Measurements from ENCODE around the gene MYH14. TPM values are rescaled to one million over a fixed set of nuclear protein-coding genes. Genes with fewer than 3 reads are reported as not detected.

MYH14 gene
- total and polyA plus RNA-seq, 9 of the 15 experiments (the other 6 are each of a cell fraction or from before 2014, with no cell fraction given) = 0.04 to 0.86 (median 0.19) TPM; not detected in 2

GRCh38 chr19:50238043-50238442, 34.6 kb downstream of the MYH14 start (continued):
- TF ChIP-seq, protein P1, sequence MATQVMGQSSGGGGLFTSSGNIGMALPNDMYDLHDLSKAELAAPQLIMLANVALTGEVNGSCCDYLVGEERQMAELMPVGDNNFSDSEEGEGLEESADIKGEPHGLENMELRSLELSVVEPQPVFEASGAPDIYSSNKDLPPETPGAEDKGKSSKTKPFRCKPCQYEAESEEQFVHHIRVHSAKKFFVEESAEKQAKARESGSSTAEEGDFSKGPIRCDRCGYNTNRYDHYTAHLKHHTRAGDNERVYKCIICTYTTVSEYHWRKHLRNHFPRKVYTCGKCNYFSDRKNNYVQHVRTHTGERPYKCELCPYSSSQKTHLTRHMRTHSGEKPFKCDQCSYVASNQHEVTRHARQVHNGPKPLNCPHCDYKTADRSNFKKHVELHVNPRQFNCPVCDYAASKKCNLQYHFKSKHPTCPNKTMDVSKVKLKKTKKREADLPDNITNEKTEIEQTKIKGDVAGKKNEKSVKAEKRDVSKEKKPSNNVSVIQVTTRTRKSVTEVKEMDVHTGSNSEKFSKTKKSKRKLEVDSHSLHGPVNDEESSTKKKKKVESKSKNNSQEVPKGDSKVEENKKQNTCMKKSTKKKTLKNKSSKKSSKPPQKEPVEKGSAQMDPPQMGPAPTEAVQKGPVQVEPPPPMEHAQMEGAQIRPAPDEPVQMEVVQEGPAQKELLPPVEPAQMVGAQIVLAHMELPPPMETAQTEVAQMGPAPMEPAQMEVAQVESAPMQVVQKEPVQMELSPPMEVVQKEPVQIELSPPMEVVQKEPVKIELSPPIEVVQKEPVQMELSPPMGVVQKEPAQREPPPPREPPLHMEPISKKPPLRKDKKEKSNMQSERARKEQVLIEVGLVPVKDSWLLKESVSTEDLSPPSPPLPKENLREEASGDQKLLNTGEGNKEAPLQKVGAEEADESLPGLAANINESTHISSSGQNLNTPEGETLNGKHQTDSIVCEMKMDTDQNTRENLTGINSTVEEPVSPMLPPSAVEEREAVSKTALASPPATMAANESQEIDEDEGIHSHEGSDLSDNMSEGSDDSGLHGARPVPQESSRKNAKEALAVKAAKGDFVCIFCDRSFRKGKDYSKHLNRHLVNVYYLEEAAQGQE (IDR thresholded peaks at IDR 0.05; ENCODE audit: borderline replicate concordance) = no peak
- TF ChIP-seq, protein P1 (CRISPR knock-in tag; IDR thresholded peaks at IDR 0.05; ENCODE audit: low read depth) = no peak
- no peak for TF ChIP-seq SRSF3 (IDR thresholded peaks at IDR 0.05; ENCODE audit: insufficient read depth, low read length)
- TF ChIP-seq, protein P2, sequence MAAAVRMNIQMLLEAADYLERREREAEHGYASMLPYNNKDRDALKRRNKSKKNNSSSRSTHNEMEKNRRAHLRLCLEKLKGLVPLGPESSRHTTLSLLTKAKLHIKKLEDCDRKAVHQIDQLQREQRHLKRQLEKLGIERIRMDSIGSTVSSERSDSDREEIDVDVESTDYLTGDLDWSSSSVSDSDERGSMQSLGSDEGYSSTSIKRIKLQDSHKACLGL (CRISPR knock-in tag; IDR thresholded peaks at IDR 0.05; ENCODE audit: borderline replicate concordance, poor library complexity, severe bottlenecking) = no peak
- TF ChIP-seq RAD51 (IDR thresholded peaks at IDR 0.05; ENCODE audit: borderline replicate concordance, low read depth) = no peak
- no peak for TF ChIP-seq TAL1 (IDR thresholded peaks at IDR 0.05)
- no peak for TF ChIP-seq NELFE (IDR thresholded peaks at IDR 0.05; ENCODE audit: insufficient read depth, insufficient read length)
- TF ChIP-seq JUND (IDR thresholded peaks at IDR 0.05; ENCODE audit: borderline replicate concordance, low read depth, low read length) = no peak
- TF ChIP-seq JUND (tag; IDR thresholded peaks at IDR 0.05; ENCODE audit: borderline replicate concordance, low read depth, low read length) = no peak
- TF ChIP-seq TBP (optimal IDR thresholded peaks at IDR 0.05; ENCODE audit: low read depth, low read length) = no peak
- no peak for TF ChIP-seq PRMT5 (CRISPR knock-in tag; IDR thresholded peaks at IDR 0.05)
- no peak for TF ChIP-seq TBL1XR1 (IDR thresholded peaks at IDR 0.05; ENCODE audit: low read length in 2 of 2)

Measured in K562 (cell line).